ENCODE data around the gene LHFPL3. TPM values are rescaled to one million over a fixed set of nuclear protein-coding genes. Genes with fewer than 3 reads are reported as not detected.

Gene LHFPL3
- polyA plus RNA-seq, 1 of the 3 experiments (the other 2 are of a cell fraction), result not detected

DNA sequence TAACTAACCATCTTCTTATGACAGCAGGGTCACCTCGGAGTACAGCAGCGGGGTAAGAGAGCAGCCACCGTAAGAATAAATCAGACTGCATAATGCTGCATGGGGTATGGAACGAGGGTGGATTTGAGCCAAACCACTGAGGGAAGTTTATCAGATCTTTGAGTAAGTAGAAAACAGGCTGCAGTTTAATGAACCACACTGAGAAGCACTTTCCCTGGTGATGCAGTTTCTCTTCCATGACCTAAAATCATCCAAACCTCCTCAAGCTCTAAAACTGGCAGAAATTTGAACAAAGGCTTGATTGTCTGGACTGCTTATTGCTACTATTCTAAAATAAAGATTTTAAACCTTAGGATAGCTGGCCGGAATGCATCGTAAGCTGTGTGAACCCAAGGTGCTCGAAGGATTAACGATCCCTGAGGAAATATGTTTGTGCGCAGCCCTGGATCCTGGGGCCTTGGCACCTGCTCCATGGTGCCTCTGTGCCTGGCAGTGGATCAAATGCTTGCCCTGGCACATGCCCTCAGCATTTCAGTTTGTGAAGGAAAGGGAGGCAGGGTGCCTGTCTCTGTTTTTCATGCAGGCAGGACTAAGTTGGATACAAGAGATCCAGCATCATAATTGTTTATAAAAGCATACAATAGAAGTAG lies 322.7 kb downstream of the LHFPL3 start:
- H3K27me3 ChIP-seq (ENCODE audit: insufficient read depth), result no peaks in the 10 kb centered on the region; the same call in 1 of the 2 replicates
- H3K4me2 ChIP-seq, result no peak overlapping the region
- WGBS (ENCODE audit: low lambda C conversion rate), result 51% methylated on average over 9 of the region's 9 CpGs
- peak overlapping the region in 1 of 2 experiments; percentile 65; a peak in 2 of 4 replicates for H3K27ac ChIP-seq (ENCODE audit: low read depth in 2 of 2, low read length in 1 of 2)
- ChIA-PET CTCF (interaction anchor here (0.9 to 8.2 kb wide), 2 partner anchors 9 to 197 kb away, joined by 3 to 68 read pairs; no protein-coding TSS in a partner anchor), POLR2A (no interaction called here)
- no peaks in the 10 kb centered on the region for H3K9me2 ChIP-seq
- H3K79me2 ChIP-seq (ENCODE audit: insufficient read depth), result no peaks in the 10 kb centered on the region
- H3K36me3 ChIP-seq (replicated peaks in 1 of 2; ENCODE audit: control insufficient read depth in 1 of 2, insufficient read depth in 2 of 2, low read length in 1 of 2), result no peaks in the 10 kb centered on the region
- no peak overlapping the region for H2AFZ ChIP-seq (ENCODE audit: low read depth)
- DNase-seq, result peak; percentile 44
- H3K4me1 ChIP-seq (ENCODE audit: control insufficient read depth in 1 of 2, insufficient read depth in 2 of 2, low read depth in 1 of 2, low read length in 1 of 2), result peaks cover 0 to 13% of the 10 kb centered on the region in 2 experiments; a peak in 2 of 4 replicates
- no peaks in the 10 kb centered on the region for H3K9me3 ChIP-seq
- no peak overlapping the region for H3K4me3 ChIP-seq (ENCODE audit: low read depth in 2 of 2, low read length in 1 of 2)
- H3F3A ChIP-seq (replicated peaks; ENCODE audit: insufficient read depth), result no peaks in the 10 kb centered on the region
- TF ChIP-seq MXI1 (IDR thresholded peaks at IDR 0.05; ENCODE audit: low read depth, low read length) (no peak), NFIC (IDR thresholded peaks at IDR 0.05; ENCODE audit: borderline replicate concordance) (no peak), GATA2 (CRISPR knock-in tag; IDR thresholded peaks at IDR 0.05) (peak; percentile 46; the same call in 1 of the 2 replicates)
- H3K9ac ChIP-seq, result no peak overlapping the region
- H4K20me1 ChIP-seq (ENCODE audit: insufficient read depth), result no peaks in the 10 kb centered on the region

DNA sequence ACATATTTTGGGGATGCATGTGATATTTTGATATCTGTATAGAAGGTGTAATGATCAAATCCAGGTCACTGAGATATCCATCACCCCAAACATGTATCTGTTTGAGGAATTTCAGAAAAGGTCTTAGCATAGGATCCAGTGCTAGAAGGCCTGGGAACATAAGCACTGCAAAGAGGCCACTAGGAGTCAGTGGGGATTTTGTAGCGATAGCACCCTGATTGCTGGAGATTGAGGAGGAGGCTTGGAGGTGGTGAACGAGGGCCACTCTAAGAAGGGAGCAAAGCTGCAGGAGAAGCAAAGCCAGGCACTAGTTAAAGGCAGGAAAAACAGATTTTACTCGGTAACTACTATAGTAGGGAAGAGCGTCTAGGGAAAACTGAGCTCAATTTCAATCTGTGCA lies 324.0 kb downstream of the LHFPL3 start:
- no peaks in the 10 kb centered on the region for H3F3A ChIP-seq (replicated peaks; ENCODE audit: insufficient read depth)
- H3K36me3 ChIP-seq (replicated peaks in 1 of 2; ENCODE audit: control insufficient read depth in 1 of 2, insufficient read depth in 2 of 2, low read length in 1 of 2), result no peaks in the 10 kb centered on the region
- ChIA-PET POLR2A (no interaction called here), CTCF (interaction anchor here (1.1 to 8.2 kb wide), 4 partner anchors 10 to 421 kb away, joined by 3 to 68 read pairs (median 4); no protein-coding TSS in a partner anchor)
- H3K79me2 ChIP-seq (ENCODE audit: insufficient read depth), result no peaks in the 10 kb centered on the region
- no peak overlapping the region for H3K4me2 ChIP-seq
- DNase-seq, result no peak
- H4K20me1 ChIP-seq (ENCODE audit: insufficient read depth), result no peaks in the 10 kb centered on the region
- H2AFZ ChIP-seq (ENCODE audit: low read depth), result no peak overlapping the region
- no peak overlapping the region for H3K9ac ChIP-seq
- no peaks in the 10 kb centered on the region for H3K9me2 ChIP-seq
- peaks cover 0 to 14% of the 10 kb centered on the region in 2 experiments; a peak in 2 of 4 replicates for H3K4me1 ChIP-seq (ENCODE audit: control insufficient read depth in 1 of 2, insufficient read depth in 2 of 2, low read depth in 1 of 2, low read length in 1 of 2)
- H3K4me3 ChIP-seq (ENCODE audit: low read depth in 2 of 2, low read length in 1 of 2), result no peak overlapping the region
- WGBS (ENCODE audit: low lambda C conversion rate), result 44% methylated on average over 4 of the region's 4 CpGs
- TF ChIP-seq FOSL2 (IDR thresholded peaks at IDR 0.05; ENCODE audit: borderline replicate concordance, low read depth) (no peak), SIN3A (IDR thresholded peaks at IDR 0.05; ENCODE audit: borderline replicate concordance, low read depth, low read length) (no peak), NRF1 (IDR thresholded peaks at IDR 0.05; ENCODE audit: low read depth, low read length) (no peak), JUND (IDR thresholded peaks at IDR 0.05) (no peak), MXI1 (IDR thresholded peaks at IDR 0.05; ENCODE audit: low read depth, low read length) (no peak), TCF12 (IDR thresholded peaks at IDR 0.05) (no peak), SMC3 (IDR thresholded peaks at IDR 0.05; ENCODE audit: low read depth, low read length) (no peak), GABPA (IDR thresholded peaks at IDR 0.05; ENCODE audit: low read depth) (no peak), ELF1 (IDR thresholded peaks at IDR 0.05) (no peak), POLR2AphosphoS5 (IDR thresholded peaks at IDR 0.05; ENCODE audit: low read depth, low read length) (no peak)
- TF ChIP-seq, protein P1, sequence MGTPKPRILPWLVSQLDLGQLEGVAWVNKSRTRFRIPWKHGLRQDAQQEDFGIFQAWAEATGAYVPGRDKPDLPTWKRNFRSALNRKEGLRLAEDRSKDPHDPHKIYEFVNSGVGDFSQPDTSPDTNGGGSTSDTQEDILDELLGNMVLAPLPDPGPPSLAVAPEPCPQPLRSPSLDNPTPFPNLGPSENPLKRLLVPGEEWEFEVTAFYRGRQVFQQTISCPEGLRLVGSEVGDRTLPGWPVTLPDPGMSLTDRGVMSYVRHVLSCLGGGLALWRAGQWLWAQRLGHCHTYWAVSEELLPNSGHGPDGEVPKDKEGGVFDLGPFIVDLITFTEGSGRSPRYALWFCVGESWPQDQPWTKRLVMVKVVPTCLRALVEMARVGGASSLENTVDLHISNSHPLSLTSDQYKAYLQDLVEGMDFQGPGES (IDR thresholded peaks at IDR 0.05; ENCODE audit: low read depth, low read length), result no peak
- TF ChIP-seq, protein P2, sequence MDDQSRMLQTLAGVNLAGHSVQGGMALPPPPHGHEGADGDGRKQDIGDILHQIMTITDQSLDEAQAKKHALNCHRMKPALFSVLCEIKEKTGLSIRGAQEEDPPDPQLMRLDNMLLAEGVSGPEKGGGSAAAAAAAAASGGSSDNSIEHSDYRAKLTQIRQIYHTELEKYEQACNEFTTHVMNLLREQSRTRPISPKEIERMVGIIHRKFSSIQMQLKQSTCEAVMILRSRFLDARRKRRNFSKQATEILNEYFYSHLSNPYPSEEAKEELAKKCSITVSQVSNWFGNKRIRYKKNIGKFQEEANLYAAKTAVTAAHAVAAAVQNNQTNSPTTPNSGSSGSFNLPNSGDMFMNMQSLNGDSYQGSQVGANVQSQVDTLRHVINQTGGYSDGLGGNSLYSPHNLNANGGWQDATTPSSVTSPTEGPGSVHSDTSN (IDR thresholded peaks at IDR 0.05), result no peak
- no peak overlapping the region for H3K27ac ChIP-seq (ENCODE audit: low read depth in 2 of 2, low read length in 1 of 2)
- no peaks in the 10 kb centered on the region; the same call in 1 of the 2 replicates for H3K27me3 ChIP-seq (ENCODE audit: insufficient read depth)
- H3K9me3 ChIP-seq, result no peaks in the 10 kb centered on the region

Measured in SK-N-SH (cell line).